ENCODE data around the gene ALKBH3.

- TF ChIP-seq, protein P1, sequence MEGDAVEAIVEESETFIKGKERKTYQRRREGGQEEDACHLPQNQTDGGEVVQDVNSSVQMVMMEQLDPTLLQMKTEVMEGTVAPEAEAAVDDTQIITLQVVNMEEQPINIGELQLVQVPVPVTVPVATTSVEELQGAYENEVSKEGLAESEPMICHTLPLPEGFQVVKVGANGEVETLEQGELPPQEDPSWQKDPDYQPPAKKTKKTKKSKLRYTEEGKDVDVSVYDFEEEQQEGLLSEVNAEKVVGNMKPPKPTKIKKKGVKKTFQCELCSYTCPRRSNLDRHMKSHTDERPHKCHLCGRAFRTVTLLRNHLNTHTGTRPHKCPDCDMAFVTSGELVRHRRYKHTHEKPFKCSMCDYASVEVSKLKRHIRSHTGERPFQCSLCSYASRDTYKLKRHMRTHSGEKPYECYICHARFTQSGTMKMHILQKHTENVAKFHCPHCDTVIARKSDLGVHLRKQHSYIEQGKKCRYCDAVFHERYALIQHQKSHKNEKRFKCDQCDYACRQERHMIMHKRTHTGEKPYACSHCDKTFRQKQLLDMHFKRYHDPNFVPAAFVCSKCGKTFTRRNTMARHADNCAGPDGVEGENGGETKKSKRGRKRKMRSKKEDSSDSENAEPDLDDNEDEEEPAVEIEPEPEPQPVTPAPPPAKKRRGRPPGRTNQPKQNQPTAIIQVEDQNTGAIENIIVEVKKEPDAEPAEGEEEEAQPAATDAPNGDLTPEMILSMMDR (IDR thresholded peaks at IDR 0.05; ENCODE audit: extremely low read depth in 1 of 2, insufficient read depth in 1 of 2, low read depth in 1 of 2, low read length in 2 of 2): no peak
- no peak for TF ChIP-seq EZH2 (IDR thresholded peaks at IDR 0.05; ENCODE audit: borderline replicate concordance, low read depth, low read length, severe bottlenecking)
- no peak for TF ChIP-seq POLR2AphosphoS5 (IDR thresholded peaks at IDR 0.05; ENCODE audit: insufficient read depth, low read depth, low read length)
- no peak for TF ChIP-seq POLR2A (IDR thresholded peaks at IDR 0.05; ENCODE audit: low read depth, low read length)
- TF ChIP-seq JUN (IDR thresholded peaks at IDR 0.05; ENCODE audit: borderline replicate concordance, insufficient read depth, insufficient read length, low read depth): peak; percentile 30
- TF ChIP-seq, protein P2, sequence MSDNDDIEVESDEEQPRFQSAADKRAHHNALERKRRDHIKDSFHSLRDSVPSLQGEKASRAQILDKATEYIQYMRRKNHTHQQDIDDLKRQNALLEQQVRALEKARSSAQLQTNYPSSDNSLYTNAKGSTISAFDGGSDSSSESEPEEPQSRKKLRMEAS (IDR thresholded peaks at IDR 0.05; ENCODE audit: insufficient read depth, insufficient read length): no peak
- no peak for TF ChIP-seq MYC (IDR thresholded peaks at IDR 0.05; ENCODE audit: low read depth, low read length)
Measured at GRCh38 chr11:43868852-43869567, 11.6 kb upstream of the ALKBH3 start.

Data from endothelial cell of umbilical vein (primary cell).